Colon (tissue), 2 donors: ENCODE measurements around the gene HLA-DQA2.
"Not testable (repeated sequence)": the region's sequence is repeated elsewhere in the genome, so short reads cannot be mapped to it uniquely, and the experiment has no call there.

Experiments
- FAIRE-seq: peaks from 2 replicates; lab custom pipeline; 2012; peaks lifted over from hg19 to GRCh38; lab: Jason Lieb, UNC
- donor health status: control.
- donor health status: control.

HLA-DQA2 gene

GRCh38 chr6:32741031-32741960, at the start of gene HLA-DQA2:
Gene HLA-DQA2, plus strand, starts transcription at chr6:32741391. Its CDS starts 53 bp downstream, at chr6:32741444.
- FAIRE-seq, result no peak

GRCh38 chr6:32692019-32692418, 49.2 kb upstream of the HLA-DQA2 start:
- no peak for FAIRE-seq

- no peak for FAIRE-seq
Measured at GRCh38 chr6:32697031-32697430, 44.2 kb upstream of the HLA-DQA2 start.

- FAIRE-seq, result no peak
Measured at GRCh38 chr6:32700391-32701040, 40.7 kb upstream of the HLA-DQA2 start.

GRCh38 chr6:32703347-32703746, 37.8 kb upstream of the HLA-DQA2 start:
- no peak for FAIRE-seq

GRCh38 chr6:32705164-32705563, 36.0 kb upstream of the HLA-DQA2 start:
- not testable (repeated sequence) for FAIRE-seq

- FAIRE-seq, result no peak
Measured at GRCh38 chr6:32709625-32710024, 31.6 kb upstream of the HLA-DQA2 start.

GRCh38 chr6:32713241-32713640, 27.9 kb upstream of the HLA-DQA2 start:
- FAIRE-seq, result no peak

GRCh38 chr6:32716396-32716795, 24.8 kb upstream of the HLA-DQA2 start:
- FAIRE-seq, result no peak

- FAIRE-seq, result no peak
Measured at GRCh38 chr6:32718879-32719278, 22.3 kb upstream of the HLA-DQA2 start.

- FAIRE-seq, result no peak
Measured at GRCh38 chr6:32738126-32738525, 3.1 kb upstream of the HLA-DQA2 start.

GRCh38 chr6:32742374-32742773, 1.2 kb downstream of the HLA-DQA2 start:
- FAIRE-seq, result no peak

GRCh38 chr6:32744776-32745175, 3.6 kb downstream of the HLA-DQA2 start:
- FAIRE-seq, result no peak

- FAIRE-seq, result not testable (repeated sequence)
Measured at GRCh38 chr6:32745649-32746048, 4.5 kb downstream of the HLA-DQA2 start.

GRCh38 chr6:32752580-32752979, 11.4 kb downstream of the HLA-DQA2 start:
- no peak for FAIRE-seq

- no peak for FAIRE-seq
Measured at GRCh38 chr6:32759669-32760068, 18.5 kb downstream of the HLA-DQA2 start.

- no peak for FAIRE-seq
Measured at GRCh38 chr6:32761072-32761471, 19.9 kb downstream of the HLA-DQA2 start.

- FAIRE-seq, result no peak
Measured at GRCh38 chr6:32761548-32761947, 20.4 kb downstream of the HLA-DQA2 start.

- no peak for FAIRE-seq
Measured at GRCh38 chr6:32763421-32763820, 22.2 kb downstream of the HLA-DQA2 start, which contains the start of gene HLA-DQB2. Gene HLA-DQB2, minus strand, starts transcription at chr6:32763532. Its CDS starts 62 bp downstream, at chr6:32763470.

- FAIRE-seq, result no peak
Measured at GRCh38 chr6:32764048-32764447, 22.9 kb downstream of the HLA-DQA2 start.

GRCh38 chr6:32772656-32773055, 31.5 kb downstream of the HLA-DQA2 start:
- no peak for FAIRE-seq

- FAIRE-seq, result no peak
Measured at GRCh38 chr6:32774426-32774825, 33.2 kb downstream of the HLA-DQA2 start.

- no peak for FAIRE-seq
Measured at GRCh38 chr6:32775071-32775470, 33.9 kb downstream of the HLA-DQA2 start.
